ENCODE results near the gene TLE3.

GRCh38 chr15:70098153-70098460, 390 bp upstream of the TLE3 start:
- TF ChIP-seq POLR2A (IDR thresholded peaks at IDR 0.05; ENCODE audit: low read length): no peak
- TF ChIP-seq GATA1 (IDR thresholded peaks at IDR 0.05; ENCODE audit: low read depth, low read length): no peak
